Activated naive CD8-positive, alpha-beta T cell treated with anti-CD3 and anti-CD28 coated beads for 36 hours (primary cell): ENCODE data around the gene HJURP. TPM values are rescaled to one million over a fixed set of nuclear protein-coding genes. Genes with fewer than 3 reads are reported as not detected.

Source experiments
- DNase-seq: peaks from one replicate; pipeline ENCODE4 v3.0.0; 2021
- H3K27ac Mint-ChIP-seq: one replicate; pipeline ENCODE4 v1.8.0; 2022; ENCODE audit warnings: mild to moderate bottlenecking, moderate library complexity, mixed read lengths
- H3K27me3 Mint-ChIP-seq: one replicate; pipeline ENCODE4 v1.8.0; 2022; ENCODE audit warnings: mild to moderate bottlenecking, mixed read lengths
- H3K36me3 Mint-ChIP-seq: one replicate; pipeline ENCODE4 v1.8.0; 2021; ENCODE audit warnings: mild to moderate bottlenecking, mixed read lengths
- H3K4me1 Mint-ChIP-seq: one replicate; pipeline ENCODE4 v1.8.0; 2021; ENCODE audit warnings: mixed read lengths
- H3K4me3 Mint-ChIP-seq: one replicate; pipeline ENCODE4 v1.8.0; 2022; ENCODE audit warnings: mild to moderate bottlenecking, moderate library complexity, mixed read lengths
- H3K9me3 Mint-ChIP-seq: one replicate; pipeline ENCODE4 v1.8.0; 2022; ENCODE audit warnings: mixed read lengths
- total RNA-seq, 2 experiments: library from RNA; stranded (reverse); gene quantifications; one replicate each; pipeline ENCODE4 v1.2.3, GENCODE V29; 2021

The HJURP gene
- total RNA-seq, 2 experiments from 2014 or later, result 68.4 to 78.1 TPM

GRCh38 chr2:233817361-233817911, 36.9 kb downstream of the HJURP start:
- no peaks in the 10 kb centered on the region for H3K36me3 Mint-ChIP-seq
- H3K9me3 Mint-ChIP-seq, result no peaks in the 10 kb centered on the region
- DNase-seq, result no peak
- peaks cover 10% of the 10 kb centered on the region for H3K27me3 Mint-ChIP-seq
- no peak overlapping the region for H3K4me3 Mint-ChIP-seq
- peaks cover 2% of the 10 kb centered on the region for H3K4me1 Mint-ChIP-seq
- no peak overlapping the region for H3K27ac Mint-ChIP-seq

GRCh38 chr2:233816771-233817170, 37.6 kb downstream of the HJURP start:
- Mint-ChIP-seq H3K4me3 (no peak overlapping the region), H3K27ac (no peak overlapping the region), H3K27me3 (peaks cover 10% of the 10 kb centered on the region), H3K9me3 (no peaks in the 10 kb centered on the region), H3K4me1 (peaks cover 2% of the 10 kb centered on the region), H3K36me3 (no peaks in the 10 kb centered on the region)
- DNase-seq, result no peak

- Mint-ChIP-seq H3K4me1 (peaks cover 2% of the 10 kb centered on the region), H3K36me3 (no peaks in the 10 kb centered on the region), H3K4me3 (no peak overlapping the region), H3K27me3 (peaks cover 10% of the 10 kb centered on the region), H3K9me3 (no peaks in the 10 kb centered on the region), H3K27ac (no peak overlapping the region)
- no peak for DNase-seq
Measured at GRCh38 chr2:233816334-233816733, 38.0 kb downstream of the HJURP start.

- Mint-ChIP-seq H3K27ac (no peak overlapping the region), H3K36me3 (no peaks in the 10 kb centered on the region), H3K27me3 (peaks cover 10% of the 10 kb centered on the region), H3K9me3 (no peaks in the 10 kb centered on the region), H3K4me1 (peaks cover 2% of the 10 kb centered on the region), H3K4me3 (no peak overlapping the region)
- DNase-seq, result no peak
Measured at GRCh38 chr2:233815861-233816260, 38.5 kb downstream of the HJURP start.

- Mint-ChIP-seq H3K27ac (no peak overlapping the region), H3K36me3 (no peaks in the 10 kb centered on the region), H3K27me3 (peaks cover 10% of the 10 kb centered on the region), H3K4me3 (no peak overlapping the region), H3K9me3 (no peaks in the 10 kb centered on the region), H3K4me1 (peaks cover 2% of the 10 kb centered on the region)
- DNase-seq, result no peak
Measured at GRCh38 chr2:233814056-233814835, 40.1 kb downstream of the HJURP start.

- Mint-ChIP-seq H3K36me3 (no peaks in the 10 kb centered on the region), H3K4me1 (peaks cover 2% of the 10 kb centered on the region), H3K9me3 (no peaks in the 10 kb centered on the region), H3K27me3 (peaks cover 10% of the 10 kb centered on the region), H3K27ac (no peak overlapping the region), H3K4me3 (no peak overlapping the region)
- DNase-seq, result no peak
Measured at GRCh38 chr2:233813236-233814055, 40.9 kb downstream of the HJURP start.

GRCh38 chr2:233811732-233812131, 42.6 kb downstream of the HJURP start:
- H3K4me3 Mint-ChIP-seq, result no peak overlapping the region
- DNase-seq, result no peak
- H3K9me3 Mint-ChIP-seq, result no peaks in the 10 kb centered on the region
- peaks cover 6% of the 10 kb centered on the region for H3K27me3 Mint-ChIP-seq
- no peaks in the 10 kb centered on the region for H3K4me1 Mint-ChIP-seq
- no peak overlapping the region for H3K27ac Mint-ChIP-seq
- no peaks in the 10 kb centered on the region for H3K36me3 Mint-ChIP-seq

GRCh38 chr2:233811087-233811486, 43.2 kb downstream of the HJURP start:
- H3K27me3 Mint-ChIP-seq, result peaks cover 6% of the 10 kb centered on the region
- no peaks in the 10 kb centered on the region for H3K4me1 Mint-ChIP-seq
- DNase-seq, result no peak
- H3K4me3 Mint-ChIP-seq, result no peak overlapping the region
- no peak overlapping the region for H3K27ac Mint-ChIP-seq
- no peaks in the 10 kb centered on the region for H3K36me3 Mint-ChIP-seq
- no peaks in the 10 kb centered on the region for H3K9me3 Mint-ChIP-seq

GRCh38 chr2:233810385-233810784, 44.0 kb downstream of the HJURP start:
- no peak for DNase-seq
- no peaks in the 10 kb centered on the region for H3K9me3 Mint-ChIP-seq
- no peak overlapping the region for H3K27ac Mint-ChIP-seq
- H3K27me3 Mint-ChIP-seq, result peaks cover 2% of the 10 kb centered on the region
- H3K4me3 Mint-ChIP-seq, result no peak overlapping the region
- no peaks in the 10 kb centered on the region for H3K36me3 Mint-ChIP-seq
- H3K4me1 Mint-ChIP-seq, result no peaks in the 10 kb centered on the region

GRCh38 chr2:233807966-233808935, 46.1 kb downstream of the HJURP start:
- Mint-ChIP-seq H3K4me1 (no peaks in the 10 kb centered on the region), H3K36me3 (no peaks in the 10 kb centered on the region), H3K4me3 (no peak overlapping the region), H3K27ac (no peak overlapping the region), H3K9me3 (no peaks in the 10 kb centered on the region), H3K27me3 (peaks cover 3% of the 10 kb centered on the region)
- DNase-seq, result no peak

- Mint-ChIP-seq H3K4me3 (no peak overlapping the region), H3K36me3 (no peaks in the 10 kb centered on the region), H3K9me3 (no peaks in the 10 kb centered on the region), H3K4me1 (no peaks in the 10 kb centered on the region), H3K27me3 (peaks cover 10% of the 10 kb centered on the region), H3K27ac (no peak overlapping the region)
- DNase-seq, result no peak
Measured at GRCh38 chr2:233807215-233807865, 47.0 kb downstream of the HJURP start.

GRCh38 chr2:233803994-233804393, 50.3 kb downstream of the HJURP start:
- H3K36me3 Mint-ChIP-seq, result no peaks in the 10 kb centered on the region
- no peak for DNase-seq

GRCh38 chr2:233803292-233803911, 50.9 kb downstream of the HJURP start:
- DNase-seq, result no peak
- Mint-ChIP-seq H3K27me3 (peaks cover 11% of the 10 kb centered on the region), H3K4me1 (no peaks in the 10 kb centered on the region), H3K4me3 (no peak overlapping the region), H3K9me3 (no peaks in the 10 kb centered on the region), H3K36me3 (no peaks in the 10 kb centered on the region), H3K27ac (no peak overlapping the region)

More at GRCh38 chr2:233803994-233804393, 50.3 kb downstream of the HJURP start:
- H3K4me3 Mint-ChIP-seq, result no peak overlapping the region
- no peaks in the 10 kb centered on the region for H3K4me1 Mint-ChIP-seq
- peaks cover 11% of the 10 kb centered on the region for H3K27me3 Mint-ChIP-seq
- H3K27ac Mint-ChIP-seq, result no peak overlapping the region
- no peaks in the 10 kb centered on the region for H3K9me3 Mint-ChIP-seq
